Right kidney (tissue), 1 donor: ENCODE measurements around the gene TEX9.

Source experiments
- DNase-seq: peaks from one replicate; pipeline ENCODE4 v3.0.0-alpha.2; 2016

Gene TEX9

GRCh38 chr15:56445746-56446145 is 80.5 kb downstream of the TEX9 start:
- no peak for DNase-seq

GRCh38 chr15:56454836-56455235 is 89.6 kb downstream of the TEX9 start:
- no peak for DNase-seq

- DNase-seq, result no peak
Measured at GRCh38 chr15:56456229-56456628, 91.0 kb downstream of the TEX9 start.

GRCh38 chr15:56459096-56459495 is 93.9 kb downstream of the TEX9 start:
- no peak for DNase-seq

- no peak for DNase-seq
Measured at GRCh38 chr15:56460071-56460470, 94.8 kb downstream of the TEX9 start.

- DNase-seq, result no peak
Measured at GRCh38 chr15:56460947-56461346, 95.7 kb downstream of the TEX9 start.

- DNase-seq, result peak; percentile 82
Measured at GRCh38 chr15:56464893-56465520, 99.8 kb downstream of the TEX9 start, which contains the start of gene MNS1. Gene MNS1 (minus strand): TSS chr15:56465137. CDS start chr15:56464972, 165 bp downstream.

GRCh38 chr15:56467616-56468015 is 102.4 kb downstream of the TEX9 start:
- no peak for DNase-seq

- DNase-seq, result no peak
Measured at GRCh38 chr15:56468401-56468800, 103.2 kb downstream of the TEX9 start.

- no peak for DNase-seq
Measured at GRCh38 chr15:56469483-56469882, 104.3 kb downstream of the TEX9 start.

- no peak for DNase-seq
Measured at GRCh38 chr15:56471440-56472069, 106.3 kb downstream of the TEX9 start.

- DNase-seq, result no peak
Measured at GRCh38 chr15:56472278-56472677, 107.1 kb downstream of the TEX9 start.

GRCh38 chr15:56473017-56473416 is 107.8 kb downstream of the TEX9 start:
- DNase-seq, result no peak

- DNase-seq, result no peak
Measured at GRCh38 chr15:56475351-56475750, 110.1 kb downstream of the TEX9 start.
